Gastroesophageal sphincter (tissue), 4 donors: ENCODE data around the gene CLDN5. TPM values are rescaled to one million over a fixed set of nuclear protein-coding genes. Genes with fewer than 3 reads are reported as not detected.

Source experiments
- ATAC-seq: fragments of 150-250 bp; one replicate; pipeline ENCODE4 v1.9.1; 2016; ENCODE audit warnings: mild to moderate bottlenecking, moderate library complexity
- H3K27ac ChIP-seq, 4 donors: fragments of 200-600 bp; sonication (generic) in 3 of 4; 1 replicate in 3 of 4; 2 replicates in 1 of 4; pipeline ENCODE4 v1.5.1; 2016 to 2019
- H3K27me3 ChIP-seq: fragments of 200-600 bp; sonication (generic); one replicate; pipeline ENCODE4 v1.5.1; 2019
- H3K36me3 ChIP-seq, 2 donors: fragments of 200-600 bp; sonication (generic); one replicate each; pipeline ENCODE4 v1.5.1; 2019; ENCODE audit warnings: control low read depth in 1 of 2
- H3K4me1 ChIP-seq, 3 donors: fragments of 200-600 bp; sonication (generic); 1 replicate in 2 of 3; 2 replicates in 1 of 3; pipeline ENCODE4 v1.5.1; 2016 to 2019; ENCODE audit warnings: control low read depth in 2 of 3
- H3K4me3 ChIP-seq, 2 donors: fragments of 200-600 bp; sonication (generic); one replicate each; pipeline ENCODE4 v1.5.1; 2019; ENCODE audit warnings: mild to moderate bottlenecking in 1 of 2, moderate library complexity in 1 of 2
- H3K9me3 ChIP-seq, 3 donors: fragments of 200-600 bp; sonication (generic); one replicate each; pipeline ENCODE4 v1.5.1; 2017 to 2019; ENCODE audit warnings: control low read depth in 2 of 3
- CTCF ChIP-seq, 4 experiments: fragments of 200-600 bp in 2 of 4; fragments of 450-650 bp in 2 of 4; sonication (generic) in 1 of 4; IDR thresholded peaks; one replicate each; pipeline ENCODE4 v1.5.1; 2017 to 2019; ENCODE audit warnings: antibody characterized with exemption in 4 of 4, mild to moderate bottlenecking in 2 of 4, moderate library complexity in 2 of 4
- EP300 ChIP-seq: sonication (generic); formaldehyde crosslinking; IDR thresholded peaks from one replicate; pipeline ENCODE4 v1.6.1; 2017; ENCODE audit warnings: antibody characterized with exemption, mild to moderate bottlenecking
- POLR2A ChIP-seq, 2 donors: fragments of 450-650 bp; IDR thresholded peaks; one replicate each; pipeline ENCODE4 v1.6.1; 2017; ENCODE audit warnings: antibody characterized with exemption in 2 of 2, mild to moderate bottlenecking in 2 of 2, moderate library complexity in 1 of 2
- POLR2AphosphoS5 ChIP-seq: sonication (generic); formaldehyde crosslinking; IDR thresholded peaks from one replicate; pipeline ENCODE4 v1.6.1; 2017; ENCODE audit warnings: antibody characterized with exemption
- WGBS, 2 donors: methylation state at CpG; one replicate each; pipeline ENCODE4 v1.1.5; 2018; ENCODE audit warnings: low coverage in 1 of 2; 5-methylcytosine and 5-hydroxymethylcytosine counted together
- total RNA-seq, 4 donors: library from RNA; depleted of rRNA; stranded (reverse); fragments of >200 nt; gene quantifications; one replicate each; pipeline ENCODE4 v1.1.0, GENCODE V29; 2016

Gene CLDN5
- total RNA-seq, 4 donors from 2014 or later = 29.6 to 149 (median 93.3) TPM

GRCh38 chr22:19473578-19473977, 50.6 kb downstream of the CLDN5 start:
- Histone ChIP-seq H3K27me3 (no peaks in the 10 kb centered on the region), H3K9me3 (no peaks in the 10 kb centered on the region), H3K36me3 (peaks cover 0 to 67% of the 10 kb centered on the region in 2 donors), H3K4me1 (peaks cover 0 to 33% (median 15%) of the 10 kb centered on the region in 3 donors), H3K27ac (no peak overlapping the region), H3K4me3 (no peak overlapping the region)
- TF ChIP-seq POLR2AphosphoS5 = no peak
- no peak for TF ChIP-seq EP300
- TF ChIP-seq CTCF (IDR thresholded peaks at IDR 0.05) = no peak
- no peak for TF ChIP-seq POLR2A (IDR thresholded peaks at IDR 0.05)
- no peak for ATAC-seq
- 100% methylated on average over 1 of the region's 3 CpGs for WGBS, 2 donors

Other genes with a start within 250 kb of the CLDN5 start
- gene CLTCL1, start 232.7 kb downstream of the CLDN5 start, total RNA-seq = 10 to 100 TPM in 1 of 4 donors, 1 to 10 TPM in 3; 5.7 to 11.7 (median 8.4) TPM
- gene HIRA, start 92.7 kb downstream of the CLDN5 start, total RNA-seq = 10 to 100 TPM; 20.5 to 35.6 (median 26.0) TPM
- 10 to 100 TPM; 22.8 to 29.1 (median 25.8) TPM for gene MRPL40, start 91.9 kb downstream of the CLDN5 start, total RNA-seq
- 100 to 1,000 TPM in 2 of 4 donors, 10 to 100 TPM in 2; 69.4 to 107 (median 97.0) TPM for gene C22orf39, start 76.7 kb downstream of the CLDN5 start, total RNA-seq
- gene UFD1, start 45.2 kb downstream of the CLDN5 start, total RNA-seq = 10 to 100 TPM; 22.7 to 56.2 (median 38.2) TPM
- gene CDC45, start 44.5 kb downstream of the CLDN5 start, total RNA-seq = 1 to 10 TPM in 1 of 4 donors, not detected in 3; 2.1 TPM
- gene SEPTIN5, start 190.1 kb upstream of the CLDN5 start, total RNA-seq = 10 to 100 TPM; 21.9 to 51.1 (median 26.4) TPM
- gene GP1BB, start 199.1 kb upstream of the CLDN5 start, total RNA-seq = 10 to 100 TPM in 1 of 4 donors, 1 to 10 TPM in 3; 2.0 to 12.5 (median 5.6) TPM
- gene TBX1, start 236.4 kb upstream of the CLDN5 start, total RNA-seq = 1 to 10 TPM in 2 of 4 donors, under 1 TPM in 2; 0.31 to 2.7 (median 1.2) TPM